Right renal pelvis (tissue), 4 donors: Measurements from ENCODE around the gene ZDHHC8. TPM values are rescaled to one million over a fixed set of nuclear protein-coding genes. Genes with fewer than 3 reads are reported as not detected.
"Not testable (repeated sequence)": the region's sequence is repeated elsewhere in the genome, so short reads cannot be mapped to it uniquely, and the experiment has no call there.

Experiments
- DNase-seq, 4 donors: peaks; one replicate each; pipeline ENCODE4 v3.0.0-alpha.2; 2013; ENCODE audit warnings: low read depth in 4 of 4, low spot score in 3 of 4, missing footprints in 1 of 4
- polyA plus RNA-seq, 4 donors: library from polyadenylated mRNA; unstranded; fragments of 120-200 nt; gene quantifications; one replicate each; pipeline ENCODE4 v1.2.1, GENCODE V29; 2013; ENCODE audit not compliant: insufficient read length in 4 of 4

The ZDHHC8 gene
- polyA plus RNA-seq, 4 donors, result 34.7 to 55.9 (median 40.9) TPM

DNA sequence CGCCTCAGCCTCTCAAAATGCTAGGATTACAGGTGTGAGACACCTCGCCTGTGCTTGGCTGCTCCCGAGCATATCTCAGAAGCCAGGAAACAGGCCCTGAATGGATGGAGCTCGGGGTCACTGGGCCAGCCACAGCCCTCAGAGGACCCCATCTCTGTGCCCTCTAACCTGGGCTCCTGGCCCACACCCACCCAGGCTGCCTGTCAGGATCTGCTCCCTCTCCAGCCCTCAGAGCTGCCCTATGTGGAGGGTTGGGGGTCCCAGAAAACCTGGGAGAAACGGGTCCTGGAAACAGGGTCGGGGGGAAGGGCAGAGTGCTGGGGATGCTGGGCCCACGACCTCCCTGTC, 24.4 kb downstream of the ZDHHC8 start:
- DNase-seq, result no peak

DNA sequence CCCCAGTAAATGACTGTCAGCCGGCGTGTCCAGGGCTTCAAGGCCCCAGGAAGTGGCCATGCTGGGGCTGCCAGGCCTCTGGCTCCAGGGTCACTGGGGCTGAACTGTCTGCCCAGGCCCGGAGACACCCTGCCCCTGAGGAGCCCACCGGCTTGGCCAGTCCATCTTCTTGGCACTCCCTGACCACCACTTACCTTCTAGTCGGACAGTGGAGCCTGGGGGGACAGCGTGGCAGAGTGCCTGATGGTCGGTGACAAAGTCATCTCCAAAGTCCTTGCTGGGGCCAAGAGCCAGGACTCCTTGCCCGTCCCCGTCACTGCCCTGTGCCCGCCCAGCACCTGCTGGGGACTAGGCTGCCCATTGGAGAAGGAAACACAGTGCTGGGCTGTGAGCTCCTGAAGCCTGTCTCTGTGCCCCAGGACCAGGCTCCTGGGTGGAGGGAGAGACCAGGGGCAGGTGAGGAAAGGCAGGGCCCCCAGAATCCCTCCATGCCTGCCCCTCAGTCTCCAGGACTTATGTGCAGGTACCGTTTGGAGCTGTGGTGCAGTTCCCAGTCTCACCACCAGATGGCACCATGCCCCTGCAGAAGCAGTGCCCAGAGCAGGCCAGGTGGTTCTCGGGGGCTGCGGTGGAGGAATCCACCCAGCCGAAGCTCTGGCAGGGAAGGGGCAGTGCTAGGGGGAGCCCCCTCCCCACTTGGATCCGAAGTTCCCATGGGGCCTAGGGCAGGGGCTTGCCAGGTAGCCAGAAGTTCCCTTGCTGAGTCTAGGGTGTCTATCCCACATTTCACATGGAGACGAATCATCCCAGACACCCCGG, 25.2 kb downstream of the ZDHHC8 start:
- DNase-seq, result peak; percentile 56 to 83 (median 60)

DNA sequence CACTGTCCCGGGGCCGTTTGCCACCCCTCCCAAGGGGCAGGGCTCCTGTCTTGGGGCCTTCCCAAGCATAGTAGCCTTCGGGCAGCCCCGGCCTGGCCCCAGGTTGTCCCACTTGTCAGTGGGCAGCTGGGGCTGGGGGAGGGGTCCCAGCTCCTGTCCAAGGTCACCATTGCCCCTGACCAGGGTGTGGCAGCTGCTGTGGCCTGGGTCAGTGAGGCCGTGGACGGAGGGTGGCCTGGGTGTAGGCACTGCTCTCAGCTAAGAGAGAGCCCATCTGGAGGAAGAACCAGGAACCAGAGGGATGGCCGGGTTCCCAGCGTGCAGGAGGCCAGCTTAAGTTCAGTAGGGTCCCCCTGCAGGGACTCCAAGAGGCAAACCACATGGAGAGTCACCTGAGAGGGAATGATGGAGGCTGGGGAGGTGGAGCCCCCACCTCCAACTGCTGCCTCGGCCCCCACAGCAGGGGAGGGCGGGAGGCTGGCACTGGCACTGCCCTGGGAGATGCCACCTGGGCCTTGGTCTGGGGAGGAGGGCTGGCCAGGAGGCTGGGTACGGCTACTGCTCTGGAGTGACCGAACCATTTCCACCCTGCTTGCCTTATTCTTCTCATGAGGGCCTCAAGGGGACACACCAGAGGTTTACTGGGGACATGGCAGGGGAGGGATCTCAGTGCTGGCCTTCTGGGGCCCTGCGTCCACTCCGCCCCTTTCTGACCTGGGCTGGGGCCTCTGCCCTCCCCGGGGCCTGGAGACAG, 26.0 kb downstream of the ZDHHC8 start:
- no peak for DNase-seq

DNA sequence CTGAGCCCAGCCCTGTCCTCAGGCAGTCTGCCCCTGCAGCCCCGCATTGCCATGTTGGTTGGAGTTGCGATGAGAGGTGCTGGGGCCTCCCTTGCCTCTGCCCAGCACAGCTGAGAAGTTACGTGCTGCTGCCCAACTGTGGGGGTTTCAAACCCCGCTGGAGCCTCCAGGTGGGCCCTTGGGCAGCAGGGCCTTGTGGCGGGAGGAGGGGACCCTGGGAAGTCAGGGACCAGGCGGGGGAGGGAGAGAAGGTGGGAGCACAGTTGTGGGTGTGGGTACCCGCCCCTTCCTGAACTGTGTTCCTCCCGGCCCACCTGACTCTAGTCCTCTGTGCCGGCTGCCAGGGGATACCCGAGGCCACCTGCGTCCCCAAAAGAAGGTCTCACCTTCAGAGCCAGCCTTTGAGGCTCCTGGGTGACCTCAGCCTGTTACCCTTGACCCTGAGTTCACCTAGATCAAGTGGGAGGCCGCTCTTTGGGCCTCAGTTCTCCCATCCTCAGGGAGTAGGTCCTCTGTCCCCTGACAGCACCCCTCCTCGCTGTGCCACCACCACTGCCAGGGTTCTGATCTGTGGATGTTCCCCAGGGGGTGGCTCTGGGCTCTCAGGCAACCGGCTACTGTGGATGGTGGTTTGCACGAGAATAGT, 26.9 kb downstream of the ZDHHC8 start:
- no peak for DNase-seq

DNA sequence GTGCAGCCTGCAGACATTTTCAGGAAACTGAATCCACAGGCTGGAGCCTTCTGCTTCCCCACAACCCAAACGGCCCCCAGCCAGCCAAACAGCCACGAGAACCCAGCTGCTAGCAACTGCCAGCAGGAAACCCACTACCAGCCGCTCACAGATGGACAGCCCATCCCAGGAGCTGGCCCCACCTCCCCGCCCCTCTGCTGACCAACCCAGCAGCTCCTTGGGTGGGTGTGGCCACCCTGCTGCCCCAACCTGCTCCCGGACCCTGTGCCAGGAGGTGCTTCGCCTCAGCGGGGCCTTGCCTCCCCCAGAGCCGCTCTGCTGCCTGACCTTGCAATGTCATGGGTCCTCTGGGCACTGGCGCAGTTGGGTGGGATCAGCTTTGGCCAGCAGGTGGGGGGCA, 27.5 kb downstream of the ZDHHC8 start:
- no peak for DNase-seq

DNA sequence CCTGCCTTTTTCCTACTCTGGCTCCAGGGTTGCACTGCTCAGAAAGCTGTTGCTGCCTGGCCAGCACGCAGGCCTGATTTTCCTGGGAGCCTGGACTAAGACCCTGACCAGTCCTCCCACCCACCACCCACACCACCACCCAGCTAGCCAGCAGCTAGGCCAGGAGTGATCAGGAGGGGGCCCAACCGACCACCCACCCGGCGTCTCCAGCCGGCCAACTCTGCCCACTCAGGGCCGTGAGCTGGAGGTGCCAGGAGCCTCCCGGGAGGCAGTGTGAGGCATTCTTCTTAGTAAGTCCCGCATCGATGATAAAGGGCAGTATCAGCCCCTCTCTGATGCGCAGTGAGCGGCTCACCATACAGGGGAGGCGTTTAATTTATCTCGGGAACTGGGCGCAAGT, 27.9 kb downstream of the ZDHHC8 start:
- not testable (repeated sequence) for DNase-seq

DNA sequence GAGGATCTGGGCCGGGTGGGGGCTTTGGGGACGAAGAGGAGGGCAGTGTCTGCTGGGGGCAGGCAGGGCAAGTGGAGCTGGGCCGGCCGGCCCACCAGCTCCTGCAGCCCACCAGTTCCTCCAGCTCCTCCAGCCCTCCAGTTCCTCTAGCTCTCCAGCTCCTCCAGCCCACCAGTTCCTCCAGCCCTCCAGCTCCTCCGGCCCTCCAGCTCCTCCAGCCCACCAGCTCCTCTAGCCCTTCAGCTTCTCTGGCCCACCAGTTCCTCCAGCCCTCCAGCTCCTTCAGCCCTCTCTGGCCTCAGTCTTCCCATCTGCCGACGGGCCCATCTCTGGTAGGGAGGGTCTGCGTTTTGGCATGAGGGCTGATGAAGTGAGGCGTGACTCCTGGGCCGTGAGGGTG, 28.4 kb downstream of the ZDHHC8 start:
- DNase-seq, result no peak

DNA sequence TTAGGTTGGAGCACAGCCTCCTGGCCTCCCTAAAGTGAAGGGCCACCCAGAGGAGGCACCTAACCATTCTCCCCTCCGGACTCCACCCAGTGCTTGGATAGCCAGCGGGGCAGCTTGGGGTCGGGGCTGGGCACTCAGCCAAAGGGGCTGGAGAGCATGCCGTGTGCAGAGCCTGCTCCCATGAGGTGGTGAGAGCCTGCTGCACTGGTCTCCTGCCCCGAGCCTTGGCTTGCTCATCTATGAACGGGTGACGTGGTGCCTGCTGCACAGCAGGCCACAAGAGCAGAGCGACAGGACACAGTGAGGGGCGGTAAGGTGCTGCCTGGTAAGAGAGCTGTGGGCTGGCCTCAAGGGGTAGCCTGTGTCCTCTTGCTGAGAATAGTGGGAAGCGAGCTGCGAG, 33.3 kb downstream of the ZDHHC8 start:
- no peak for DNase-seq

DNA sequence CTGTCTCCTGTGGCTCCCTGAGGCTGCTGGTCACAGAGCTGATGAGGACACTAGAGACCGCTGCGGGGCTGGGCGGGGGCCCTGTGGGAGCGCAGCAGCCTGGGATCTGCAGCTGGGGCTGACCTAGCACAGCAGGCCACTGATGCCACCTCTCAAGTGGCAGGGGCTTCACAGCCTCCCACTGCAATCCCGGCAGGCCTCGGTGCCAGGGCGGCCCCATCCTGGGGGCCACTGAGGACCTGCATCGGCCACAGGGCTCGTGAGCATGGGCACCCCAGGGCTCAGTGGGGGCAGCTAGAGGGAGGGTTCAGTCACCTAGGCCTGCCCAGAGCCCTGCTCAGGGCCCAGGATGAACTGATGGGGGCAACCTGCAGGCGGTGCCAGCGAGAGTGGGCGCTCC, 33.8 kb downstream of the ZDHHC8 start:
- DNase-seq, result no peak

DNA sequence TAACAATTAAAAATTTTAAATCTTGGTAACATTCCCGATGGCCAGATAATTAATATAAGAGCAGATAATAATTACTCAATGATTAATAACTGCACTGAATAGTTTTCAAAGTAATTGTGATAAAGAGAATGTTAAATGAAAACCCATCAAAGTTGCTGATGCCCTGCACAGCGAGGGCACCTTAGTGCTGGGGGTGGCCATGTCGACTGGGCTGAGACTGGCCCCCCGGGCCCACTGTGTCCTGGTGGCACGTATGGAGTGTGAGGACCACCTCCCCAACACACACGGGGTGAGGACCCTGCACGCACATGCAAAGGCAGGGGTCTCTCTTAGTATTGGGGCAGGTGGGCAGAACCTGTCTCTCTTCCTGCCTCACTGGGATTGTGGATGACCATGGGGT, 34.3 kb downstream of the ZDHHC8 start:
- no peak for DNase-seq

DNA sequence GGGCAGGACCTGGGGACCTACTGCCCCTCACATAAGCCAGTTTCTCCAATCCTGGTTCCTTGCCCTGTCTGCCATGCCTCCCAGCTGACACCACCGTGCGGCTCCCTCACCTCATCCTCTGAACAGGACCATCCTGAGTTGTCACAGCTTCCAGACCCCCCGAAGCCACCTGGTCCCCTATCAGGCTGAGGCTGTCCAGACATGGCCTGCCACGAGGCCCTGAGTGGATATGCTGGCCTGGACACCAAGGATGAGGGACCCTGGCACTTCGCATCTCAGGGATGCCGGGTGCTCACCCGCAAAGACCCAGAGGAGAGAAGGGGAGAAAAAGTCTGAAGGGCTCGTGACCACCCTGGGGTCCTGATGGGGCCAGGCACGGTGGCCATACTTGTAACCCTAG, 35.1 kb downstream of the ZDHHC8 start:
- no peak for DNase-seq

DNA sequence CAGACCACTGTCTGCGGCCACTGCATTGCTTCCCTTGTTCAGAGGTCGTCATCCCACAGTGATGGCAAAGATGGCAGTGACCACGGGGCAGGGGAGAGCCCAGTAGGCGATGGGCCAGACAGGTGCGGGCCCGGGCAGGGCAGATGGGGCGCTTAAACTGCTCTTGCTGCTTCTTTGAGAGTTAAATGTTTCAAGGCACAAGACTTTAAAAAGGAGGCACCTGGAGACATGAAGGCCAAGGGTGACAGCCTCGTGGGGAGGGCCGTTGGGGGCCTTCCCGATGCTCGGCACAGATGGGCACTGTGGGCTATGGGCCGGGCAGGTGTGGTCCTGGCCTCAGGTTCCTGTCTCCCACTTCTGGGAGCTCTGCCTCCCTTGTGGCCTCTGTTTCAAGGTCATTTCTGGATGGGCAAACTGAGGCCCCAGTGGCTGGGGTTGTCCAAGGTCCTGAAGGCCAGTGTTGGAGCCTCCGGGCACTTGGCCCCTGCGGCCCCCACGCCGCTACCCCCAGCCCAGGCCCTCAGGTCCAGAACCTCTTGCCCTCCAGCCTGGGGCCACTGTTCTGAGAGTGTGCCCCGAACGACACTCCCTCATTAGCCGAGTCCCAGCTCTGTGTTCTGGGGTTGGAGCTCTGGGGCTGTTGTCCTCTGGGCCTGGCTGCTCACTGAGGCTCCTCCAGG, 36.2 kb downstream of the ZDHHC8 start:
- no peak for DNase-seq

DNA sequence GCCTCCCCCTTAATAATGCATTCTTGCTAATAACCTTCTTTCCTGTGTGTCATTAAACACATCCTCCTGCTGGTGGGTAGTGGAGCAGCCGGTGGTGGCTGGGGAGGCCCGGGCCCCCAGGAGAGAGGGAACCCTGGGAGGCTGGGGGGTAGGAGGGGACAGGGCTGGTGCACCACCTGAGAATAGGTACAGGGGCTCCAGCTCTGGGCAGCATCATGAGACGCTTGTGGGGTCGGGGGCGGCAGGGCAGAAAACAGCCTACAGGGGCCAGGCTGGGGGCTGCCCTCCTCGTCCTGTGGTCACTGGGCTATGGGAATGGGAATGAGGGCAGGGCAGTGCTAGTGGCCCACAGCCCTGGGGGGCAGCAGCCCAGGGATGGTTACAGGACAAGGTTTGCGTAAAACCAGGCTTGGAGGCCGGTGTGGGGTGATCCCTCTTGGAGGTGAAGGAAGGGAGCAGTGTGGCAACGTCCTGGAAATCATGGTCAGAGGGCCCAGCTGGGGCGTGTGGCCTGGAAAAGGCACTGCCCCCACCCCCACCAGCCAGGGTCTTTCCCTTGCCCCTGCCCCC, 37.7 kb downstream of the ZDHHC8 start:
- DNase-seq, result no peak

DNA sequence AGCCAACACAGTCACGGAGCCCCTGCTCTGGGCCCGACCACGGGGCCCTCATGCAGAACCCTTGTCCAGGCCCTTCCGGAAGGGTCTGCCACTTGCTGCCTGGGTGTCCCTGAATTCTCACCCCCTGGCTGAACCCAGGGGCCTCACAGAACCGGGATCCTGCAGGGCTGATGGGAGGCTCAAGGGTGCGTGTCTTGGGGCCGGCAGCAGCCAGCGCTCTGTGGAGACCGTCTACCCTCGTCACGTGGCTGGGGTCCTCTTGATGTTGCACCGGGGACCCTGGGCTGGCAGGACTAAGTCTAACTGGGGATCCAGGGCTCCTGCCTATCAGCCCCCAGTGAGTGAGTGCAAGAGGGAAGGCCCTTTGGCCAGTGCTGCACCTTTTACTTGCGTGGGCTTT, 38.6 kb downstream of the ZDHHC8 start:
- DNase-seq, result no peak

DNA sequence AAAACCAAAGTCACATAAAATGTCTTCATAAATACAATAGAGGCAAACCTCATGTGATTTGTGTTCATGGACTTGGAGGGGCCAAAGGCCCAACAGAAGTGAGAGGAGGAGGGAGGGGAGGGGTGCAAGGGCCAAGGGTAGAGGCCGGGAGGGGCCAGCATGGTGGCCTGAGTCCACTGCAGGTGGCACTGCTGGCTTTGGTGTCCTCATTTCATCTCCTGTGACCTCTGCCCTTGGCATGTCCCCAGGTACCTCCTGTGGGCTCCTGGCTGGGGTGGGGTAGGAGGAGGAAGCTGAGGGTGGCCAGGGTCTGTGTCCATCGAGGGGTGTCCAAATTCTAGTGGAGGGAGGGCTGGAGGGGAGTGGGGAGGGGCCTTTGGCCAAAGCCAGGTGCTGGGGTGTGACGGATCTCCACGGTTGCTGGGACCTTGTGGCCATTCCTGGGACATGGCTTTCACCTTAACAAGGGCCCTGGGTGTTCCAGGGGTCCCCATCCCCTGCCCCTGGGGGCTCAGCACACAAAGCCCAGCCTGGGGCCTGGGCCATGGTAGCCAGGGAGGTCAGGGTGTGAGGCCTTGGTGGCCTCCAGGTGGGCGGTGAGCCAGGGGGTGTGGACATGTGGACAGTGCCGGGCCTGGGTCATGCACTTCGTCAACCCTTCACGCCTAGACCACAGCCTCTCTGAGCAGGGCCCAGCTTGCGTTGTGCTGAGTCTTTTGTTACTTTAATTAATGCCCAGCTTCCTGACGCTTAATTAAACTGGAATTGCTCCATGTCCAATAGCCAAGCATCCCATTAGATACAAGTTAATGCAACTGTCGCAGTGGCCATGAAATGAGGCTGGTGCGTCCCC, 39.9 kb downstream of the ZDHHC8 start:
- no peak for DNase-seq

DNA sequence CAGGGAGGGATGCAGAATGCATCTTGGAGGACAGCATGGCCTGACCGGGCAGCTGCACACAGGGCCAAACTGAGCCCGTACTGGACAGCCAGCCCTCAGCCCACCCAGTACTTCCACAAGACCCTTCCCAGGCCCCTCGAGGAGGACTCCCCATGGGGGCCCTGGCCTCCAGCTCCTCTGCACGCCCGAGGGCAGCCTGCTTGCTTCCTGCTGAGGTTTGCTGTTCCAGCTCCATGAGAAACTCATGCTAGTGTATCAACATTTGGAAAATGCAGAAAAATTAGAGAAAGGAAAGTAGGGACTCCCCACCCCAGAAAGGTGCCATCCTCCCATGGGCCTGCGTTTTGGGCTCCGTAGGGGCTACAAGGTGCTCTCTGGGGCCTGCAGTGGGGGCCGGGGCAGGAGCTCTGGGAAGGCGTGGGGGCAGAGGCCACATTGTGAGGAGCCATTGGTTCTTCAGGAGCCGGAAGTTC, 40.6 kb downstream of the ZDHHC8 start:
- DNase-seq, result no peak

DNA sequence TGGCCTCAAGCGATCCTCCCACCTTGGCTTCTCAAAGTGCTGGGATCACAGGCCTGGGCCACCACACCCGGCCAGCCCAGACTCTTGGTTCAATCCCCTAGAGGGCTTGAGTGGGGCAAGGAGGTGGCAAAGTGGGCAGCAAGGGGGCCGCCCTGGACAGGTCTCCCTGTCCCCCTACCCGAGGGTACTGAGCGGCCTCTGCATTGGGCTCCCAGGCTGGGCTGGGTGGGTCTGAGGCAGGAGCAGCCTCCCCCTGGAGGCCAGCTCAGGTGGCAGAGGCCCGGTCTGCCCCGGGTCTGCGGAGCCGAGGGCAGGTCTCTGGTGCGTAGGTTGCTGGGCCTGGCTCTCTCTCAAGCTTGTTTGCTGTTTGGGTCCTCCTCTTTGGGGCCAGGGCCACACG, 41.6 kb downstream of the ZDHHC8 start:
- DNase-seq, result no peak

DNA sequence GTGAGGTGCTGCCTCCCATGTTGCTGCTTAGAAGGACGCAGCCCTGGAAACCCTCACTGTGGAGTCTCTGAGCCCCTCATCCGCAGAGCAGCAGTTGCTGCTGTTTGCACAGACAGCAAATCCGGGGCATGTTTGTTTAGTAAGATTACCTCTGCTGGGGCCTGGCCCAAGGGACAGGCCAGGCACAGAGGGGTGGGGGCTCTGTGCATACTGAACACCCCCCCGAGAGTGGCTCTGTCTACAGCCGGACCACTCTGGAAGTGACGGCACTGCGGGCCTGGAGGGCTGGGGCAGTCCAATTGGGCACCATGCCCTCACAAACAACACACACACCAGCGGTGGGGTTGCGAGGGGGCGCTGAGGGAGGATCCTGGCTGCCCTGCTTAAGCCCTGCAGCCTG, 42.2 kb downstream of the ZDHHC8 start:
- no peak for DNase-seq

DNA sequence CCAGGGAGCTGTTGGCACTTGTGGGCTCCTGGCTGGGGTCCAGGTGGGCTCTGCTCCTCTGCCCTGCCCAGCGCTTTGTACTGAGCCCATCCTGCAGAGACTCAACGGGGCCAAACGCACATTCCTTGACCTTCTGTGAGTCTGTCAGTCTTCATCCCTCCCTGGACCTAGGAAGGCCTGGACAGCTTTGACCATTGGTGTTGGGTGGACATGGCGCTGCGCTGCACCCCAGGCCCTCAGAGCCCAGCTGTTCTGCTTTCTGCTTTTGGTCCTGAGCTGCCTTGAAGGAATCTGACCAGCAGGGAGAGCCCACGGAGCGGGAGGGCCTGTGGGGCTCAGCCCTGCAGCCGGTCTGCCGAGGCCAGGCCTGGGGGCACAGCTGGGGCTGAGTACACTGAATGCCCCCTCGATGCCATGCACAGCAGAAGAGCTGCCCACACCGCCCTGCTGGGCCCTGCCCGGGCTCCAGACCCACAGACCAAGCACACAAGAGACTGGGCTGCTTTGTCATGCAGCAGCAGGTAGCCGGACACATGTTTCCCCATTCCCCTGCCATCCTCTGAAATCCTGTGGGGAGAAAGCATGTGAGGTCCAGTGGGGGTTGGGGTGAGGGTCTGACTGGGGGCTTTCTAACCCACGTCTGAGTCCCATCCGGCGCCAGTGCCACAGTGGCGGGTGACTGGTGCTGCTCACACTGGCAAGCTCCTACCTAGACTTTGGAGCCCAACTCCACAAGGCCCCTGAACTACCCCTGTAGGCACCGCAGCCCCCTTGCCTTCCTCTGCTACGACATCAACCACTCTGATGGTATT, 43.4 kb downstream of the ZDHHC8 start:
- DNase-seq, result no peak
